BJ (cell line): Measurements from ENCODE around the gene B3GALT4. TPM values are rescaled to one million over a fixed set of nuclear protein-coding genes. Genes with fewer than 3 reads are reported as not detected.

Experiments
- CTCF ChIA-PET: fragments of 350-600 bp; formaldehyde crosslinking; extraction: SDS; loops from one replicate; lab custom pipeline; 2021; ENCODE audit warnings: antibody characterized with exemption, inconsistent platforms; lab: Yijun Ruan, JAX
- POLR2A ChIA-PET: fragments of 300-600 bp; sonication (Branson Sonifier 250); formaldehyde crosslinking; extraction: SDS; loops from one replicate; lab custom pipeline; 2021; ENCODE audit warnings: antibody characterized with exemption; lab: Charles Lee
- DNase-seq: peaks from one replicate; pipeline ENCODE4 v3.0.0-alpha.2; 2011; ENCODE audit warnings: low read depth
- H3K27me3 ChIP-seq: 2 replicates; pipeline ENCODE4 v1.6.0; 2011; ENCODE audit warnings: low read length; ENCODE audit not compliant: control insufficient read depth, insufficient read depth
- H3K36me3 ChIP-seq: 2 replicates; pipeline ENCODE4 v1.5.1; 2011; ENCODE audit warnings: low read length; ENCODE audit not compliant: control insufficient read depth, insufficient read depth
- H3K4me3 ChIP-seq: 2 replicates; pipeline ENCODE4 v1.5.1; 2011; ENCODE audit warnings: low read depth, mild to moderate bottlenecking, control low read depth, low read length
- polyA plus RNA-seq: library from polyadenylated mRNA; depleted of rRNA; stranded (reverse); fragments of >200 nt; gene quantifications from 2 replicates; pipeline ENCODE4 v1.2.3, GENCODE V29; 2011
- TF ChIP-seq, protein P1 (sequence below): IDR thresholded peaks from 2 replicates; pipeline ENCODE4 v1.5.1; 2011; ENCODE audit warnings: low read depth, mild to moderate bottlenecking, control low read depth, inconsistent platforms, low read length, moderate library complexity; ENCODE audit not compliant: insufficient read depth

B3GALT4 gene
- polyA plus RNA-seq, 1 experiment: 4.0 TPM

DNA sequence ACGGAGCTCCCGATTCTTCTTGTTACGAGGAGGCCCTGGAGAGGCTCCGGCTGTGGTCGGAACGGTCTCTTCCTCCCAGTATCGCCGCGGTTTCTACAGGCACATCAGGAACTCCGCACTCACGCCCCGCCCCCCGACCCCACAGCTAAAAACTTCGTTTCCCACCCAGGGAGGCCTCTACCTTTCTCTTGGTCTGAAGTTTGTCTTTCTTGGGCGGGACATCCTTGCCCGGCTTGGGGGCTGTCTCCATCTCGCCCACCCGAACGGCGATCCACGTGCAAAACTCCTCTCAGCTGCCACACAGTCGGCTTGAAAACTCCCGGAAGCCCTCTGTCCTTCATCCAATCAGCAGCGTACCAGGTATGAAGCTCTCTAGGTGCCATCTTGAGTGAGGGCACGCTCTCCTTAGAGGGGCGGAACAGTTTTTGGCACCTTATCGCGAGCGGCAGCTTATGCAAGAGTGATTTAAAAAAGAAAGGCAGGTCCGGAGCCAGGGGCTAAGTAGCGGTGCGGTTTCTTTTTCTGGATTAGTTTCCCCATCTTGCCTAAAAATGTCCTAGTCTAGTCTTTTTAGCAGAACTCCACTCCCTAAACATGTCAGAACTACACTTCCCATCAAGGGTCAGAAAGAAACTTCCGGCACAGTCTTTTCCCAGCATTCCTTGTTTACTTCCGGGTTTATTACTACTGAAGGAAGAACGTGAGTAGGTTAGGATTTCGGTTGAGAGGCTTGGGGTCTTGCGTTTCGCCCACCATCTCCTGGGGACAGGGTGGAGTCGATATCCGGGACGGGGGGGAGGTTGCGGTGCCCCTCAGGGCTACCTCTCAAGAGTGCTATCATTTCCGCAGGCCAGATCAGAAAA is 12.2 kb downstream of the B3GALT4 start, which contains the start of the genes PFDN6 and WDR46:
TSS of gene PFDN6 (plus strand) at position 681 of the 863 bp plus-strand sequence. CDS start 256 bp downstream, outside the sequence.
TSS of gene WDR46 (minus strand) at position 319 of the 863 bp plus-strand sequence. CDS start at position 250, 69 bp downstream.
- peak within 1 kb of the TSS; percentile 64 for H3K4me3 ChIP-seq
- ChIA-PET CTCF (interaction anchor here (0.8 to 4.0 kb wide), 4 partner anchors 10 to 126 kb away, joined by 3 to 21 read pairs (median 12); partner anchors contain the start of genes B3GALT4 and RGL2), POLR2A (interaction anchor here (0.8 to 1.0 kb wide), 3 partner anchors 14 to 40 kb away, joined by 4 to 9 read pairs (median 5); partner anchors contain the start of genes RPS18 and VPS52)
- no peaks in the 10 kb centered on the region for H3K27me3 ChIP-seq
- TF ChIP-seq, protein P1, sequence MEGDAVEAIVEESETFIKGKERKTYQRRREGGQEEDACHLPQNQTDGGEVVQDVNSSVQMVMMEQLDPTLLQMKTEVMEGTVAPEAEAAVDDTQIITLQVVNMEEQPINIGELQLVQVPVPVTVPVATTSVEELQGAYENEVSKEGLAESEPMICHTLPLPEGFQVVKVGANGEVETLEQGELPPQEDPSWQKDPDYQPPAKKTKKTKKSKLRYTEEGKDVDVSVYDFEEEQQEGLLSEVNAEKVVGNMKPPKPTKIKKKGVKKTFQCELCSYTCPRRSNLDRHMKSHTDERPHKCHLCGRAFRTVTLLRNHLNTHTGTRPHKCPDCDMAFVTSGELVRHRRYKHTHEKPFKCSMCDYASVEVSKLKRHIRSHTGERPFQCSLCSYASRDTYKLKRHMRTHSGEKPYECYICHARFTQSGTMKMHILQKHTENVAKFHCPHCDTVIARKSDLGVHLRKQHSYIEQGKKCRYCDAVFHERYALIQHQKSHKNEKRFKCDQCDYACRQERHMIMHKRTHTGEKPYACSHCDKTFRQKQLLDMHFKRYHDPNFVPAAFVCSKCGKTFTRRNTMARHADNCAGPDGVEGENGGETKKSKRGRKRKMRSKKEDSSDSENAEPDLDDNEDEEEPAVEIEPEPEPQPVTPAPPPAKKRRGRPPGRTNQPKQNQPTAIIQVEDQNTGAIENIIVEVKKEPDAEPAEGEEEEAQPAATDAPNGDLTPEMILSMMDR: no peak
- peaks cover 25% of the 10 kb centered on the region for H3K36me3 ChIP-seq
- peak; percentile 80 for DNase-seq

DNA sequence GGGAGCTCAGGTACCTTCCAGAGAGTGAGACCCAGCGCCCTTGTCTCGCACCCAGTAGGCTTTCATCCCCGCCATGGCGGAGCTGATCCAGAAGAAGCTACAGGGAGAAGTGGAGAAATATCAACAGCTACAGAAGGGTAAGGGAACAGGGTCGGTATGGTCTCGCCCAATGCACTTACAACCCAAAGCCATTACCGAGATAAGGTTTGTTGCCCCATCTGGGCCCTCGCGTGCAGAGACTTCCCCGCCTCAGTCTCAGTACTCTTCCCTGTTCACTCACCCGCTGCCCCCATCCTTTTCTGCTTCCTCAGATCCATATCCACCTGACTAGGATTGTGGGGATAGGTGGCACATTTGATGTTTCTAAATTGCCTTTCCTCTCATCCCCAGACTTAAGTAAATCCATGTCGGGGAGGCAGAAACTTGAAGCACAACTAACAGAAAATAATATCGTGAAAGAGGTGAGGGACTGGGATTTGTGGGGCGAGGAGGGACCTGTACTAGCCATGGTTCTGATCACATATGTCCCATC is 12.9 kb downstream of the B3GALT4 start:
- H3K27me3 ChIP-seq: no peaks in the 10 kb centered on the region
- CTCF ChIA-PET: interaction anchor here (0.6 to 4.0 kb wide), 4 partner anchors 9 to 125 kb away, joined by 3 to 21 read pairs (median 4); partner anchors contain the start of genes B3GALT4 and RGL2
- POLR2A ChIA-PET: interaction anchor here (0.8 kb wide), 2 partner anchors 18 to 40 kb away, joined by 5 to 9 read pairs; partner anchors contain the start of genes RPS18 and VPS52
- TF ChIP-seq, protein P1: no peak
- H3K4me3 ChIP-seq: peak overlapping the region; percentile 64
- DNase-seq: no peak
- H3K36me3 ChIP-seq: peaks cover 23% of the 10 kb centered on the region

DNA sequence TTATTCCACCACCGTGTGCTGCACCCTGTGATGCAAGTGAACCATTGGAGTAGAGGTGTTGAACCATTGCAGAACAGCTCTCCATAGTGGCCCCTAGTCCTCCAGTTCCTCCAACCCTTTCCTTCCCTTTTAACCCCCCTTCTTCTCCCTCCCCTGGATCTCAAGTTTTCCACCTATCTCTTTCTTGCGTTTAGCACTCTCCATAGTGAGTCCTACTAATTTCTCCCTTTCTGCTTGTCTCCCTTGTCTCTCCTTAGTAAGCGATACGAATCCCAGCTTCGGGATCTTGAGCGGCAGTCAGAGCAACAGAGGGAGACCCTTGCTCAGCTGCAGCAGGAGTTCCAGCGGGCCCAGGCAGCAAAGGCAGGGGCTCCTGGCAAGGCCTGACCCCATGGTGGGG is 13.5 kb downstream of the B3GALT4 start:
- POLR2A ChIA-PET: no interaction called here
- Histone ChIP-seq H3K27me3 (no peaks in the 10 kb centered on the region), H3K36me3 (peaks cover 25% of the 10 kb centered on the region), H3K4me3 (peak overlapping the region; percentile 64)
- TF ChIP-seq, protein P1: no peak
- CTCF ChIA-PET: interaction anchor here (0.6 to 4.0 kb wide), 3 partner anchors 8 to 13 kb away, joined by 3 to 21 read pairs (median 3); partner anchors contain the start of genes B3GALT4 and RGL2
- no peak for DNase-seq

DNA sequence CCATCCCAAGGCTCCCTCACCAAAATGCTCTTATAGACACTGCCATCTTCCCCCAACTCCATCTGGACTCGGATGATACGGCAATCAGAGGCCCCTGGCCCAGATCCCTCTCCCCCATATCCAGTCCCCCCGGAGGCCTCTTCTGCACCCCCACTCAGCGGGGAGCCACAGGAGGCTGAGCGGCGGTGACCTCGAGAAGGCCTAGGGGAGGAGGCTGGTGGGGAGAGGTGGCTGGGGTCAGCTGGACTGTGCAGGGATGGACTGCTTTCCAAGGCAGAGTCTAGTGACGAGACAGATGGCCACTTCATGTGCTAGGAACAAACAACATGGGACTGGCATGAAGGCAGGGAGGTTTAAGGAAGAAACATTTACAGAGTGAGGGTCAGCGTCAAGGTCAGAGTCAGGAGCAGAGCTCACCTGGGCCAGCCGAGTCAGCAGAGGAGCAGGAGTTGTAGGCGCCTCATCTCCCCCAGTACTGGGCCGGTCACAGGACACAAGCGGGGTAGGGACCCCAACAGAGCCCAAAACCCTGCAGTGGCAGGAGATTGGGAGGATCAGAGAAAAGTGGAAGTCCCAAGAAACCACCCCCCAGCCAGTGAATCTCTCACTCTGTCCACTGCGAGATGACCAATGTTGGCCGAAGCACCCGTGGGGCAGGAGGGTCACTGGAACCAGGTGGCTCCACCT is 16.2 kb downstream of the B3GALT4 start:
- DNase-seq: no peak
- peaks cover 15% of the 10 kb centered on the region for H3K36me3 ChIP-seq
- ChIA-PET CTCF (no interaction called here), POLR2A (no interaction called here)
- TF ChIP-seq, protein P1: no peak
- H3K27me3 ChIP-seq: no peaks in the 10 kb centered on the region
- H3K4me3 ChIP-seq: no peak overlapping the region
